GM18502 (cell line): ENCODE data around the gene UBE4B.
A peak's percentile ranks its signal among the peaks of the same experiment; 100 is the strongest.

Source experiments
- ATAC-seq: cut with Tn5 transposase; IDR thresholded peaks from one replicate; pipeline ENCODE4 v1.9.1; 2021; ENCODE audit warnings: mild to moderate bottlenecking; ENCODE audit not compliant: unreplicated experiment, poor library complexity

Gene UBE4B

DNA sequence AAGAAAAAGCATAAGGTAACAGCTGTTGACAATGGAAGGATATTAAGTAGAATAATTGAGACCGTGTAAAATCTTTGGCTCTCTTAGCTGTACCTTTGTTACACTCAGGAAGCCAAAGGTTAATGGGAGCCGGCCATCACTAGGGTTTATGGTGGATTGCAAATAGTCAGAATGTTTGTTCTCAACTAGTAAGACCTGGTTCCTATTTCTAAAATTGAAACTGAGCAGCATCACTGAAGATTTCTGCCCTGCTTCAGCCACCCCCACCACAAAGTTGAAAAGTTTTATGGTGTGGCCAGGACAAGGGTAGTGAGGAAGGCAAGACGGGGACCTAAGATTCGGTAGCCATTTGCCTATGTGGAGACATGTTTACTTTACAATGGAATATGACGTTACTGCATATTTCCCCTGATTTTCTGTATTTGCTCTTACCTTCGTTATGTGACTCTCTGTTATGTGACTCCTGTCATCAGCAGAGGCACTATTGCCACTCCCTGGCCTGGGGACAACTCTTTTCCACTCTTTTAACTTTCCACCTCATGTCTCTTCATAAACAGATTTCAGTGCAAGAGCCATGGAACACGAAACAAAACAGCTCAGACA lies 136.3 kb downstream of the UBE4B start:
- no peak for ATAC-seq

GRCh38 chr1:10170239-10170574 lies 137.4 kb downstream of the UBE4B start:
- ATAC-seq, result no peak

GRCh38 chr1:10171105-10171767 lies 138.5 kb downstream of the UBE4B start:
- ATAC-seq, result no peak

- no peak for ATAC-seq
These were observed 139.4 kb downstream of the UBE4B start for GRCh38 chr1:10171995-10172669.

DNA sequence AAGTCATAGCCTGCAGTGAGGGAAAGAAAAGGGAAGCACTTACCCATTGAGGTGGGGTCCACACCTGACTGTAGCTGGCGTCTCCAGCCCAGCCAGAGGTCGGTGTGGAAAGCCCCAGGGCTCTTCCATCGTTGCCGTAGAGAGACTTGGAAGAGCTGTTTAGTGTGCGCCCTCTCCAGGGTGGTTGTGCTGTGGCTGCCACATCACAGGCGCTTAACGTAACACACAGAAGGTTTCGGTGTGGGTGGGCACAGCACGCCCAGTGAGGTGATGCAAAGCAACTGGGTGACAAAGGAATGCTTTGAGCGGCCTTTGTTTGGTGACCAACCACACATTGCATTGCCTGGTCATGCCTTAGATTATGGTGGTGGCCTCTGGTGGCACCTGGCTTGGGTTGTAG lies 140.8 kb downstream of the UBE4B start:
- no peak for ATAC-seq

DNA sequence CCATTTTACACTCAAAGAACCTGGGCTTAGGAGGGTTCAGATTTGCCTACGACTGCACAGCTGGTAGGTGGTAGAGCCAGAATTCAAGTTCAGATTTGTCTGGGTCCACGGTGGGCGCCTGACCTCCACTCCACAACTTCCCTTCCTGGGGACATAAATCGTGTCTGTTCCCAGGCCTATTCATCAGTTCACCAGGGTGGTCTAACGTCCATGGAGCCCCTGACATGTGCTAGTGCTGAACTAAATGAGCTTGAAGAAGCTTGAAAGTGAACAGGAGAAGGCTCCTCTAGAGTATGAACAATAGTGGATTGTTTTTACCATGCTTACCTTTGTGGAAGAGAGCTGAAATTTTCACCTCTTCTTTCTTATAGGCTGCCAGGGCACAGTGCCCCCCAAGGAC lies 145.1 kb downstream of the UBE4B start:
- no peak for ATAC-seq

DNA sequence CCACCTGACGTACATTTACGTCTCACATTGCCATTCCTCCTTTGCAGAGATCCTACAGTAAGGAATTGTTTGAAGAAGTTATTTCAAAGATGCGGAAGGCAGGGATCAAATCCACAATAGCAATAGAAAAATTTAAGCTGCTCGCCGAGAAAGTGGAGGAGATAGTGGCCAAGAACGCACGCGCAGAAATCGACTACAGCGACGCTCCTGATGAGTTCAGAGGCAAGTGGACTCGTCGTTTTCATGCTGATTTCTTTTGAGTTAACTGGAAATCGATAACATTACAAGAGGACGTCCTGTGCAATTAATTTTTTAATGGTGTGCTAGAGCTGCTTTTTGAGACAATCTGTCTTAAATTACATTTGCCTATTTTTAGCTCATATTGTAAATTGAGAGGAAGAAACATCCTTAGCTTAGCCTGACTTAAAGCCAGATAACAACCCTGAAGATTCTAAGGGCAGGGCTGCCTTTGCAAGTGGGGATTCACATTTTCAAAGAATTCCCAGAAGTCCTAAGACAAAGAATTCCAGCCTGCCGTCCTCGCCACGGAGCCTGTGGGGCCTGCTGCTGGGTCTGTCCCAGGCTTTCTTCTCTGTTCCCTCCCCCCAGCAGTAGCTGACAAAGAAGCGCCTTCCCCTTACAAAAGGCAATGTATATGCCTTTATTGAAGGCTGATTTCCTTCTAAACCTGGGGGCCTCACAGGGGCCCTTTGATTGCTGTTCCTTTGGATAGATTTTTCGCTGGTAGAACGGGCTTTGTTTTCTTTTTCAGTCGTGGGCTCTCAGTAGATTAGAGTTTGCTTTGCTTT lies 146.0 kb downstream of the UBE4B start:
- ATAC-seq, result no peak

- ATAC-seq, result no peak
These were observed 146.8 kb downstream of the UBE4B start for GRCh38 chr1:10179406-10180091.

GRCh38 chr1:10181154-10181553 lies 148.4 kb downstream of the UBE4B start:
- no peak for ATAC-seq

DNA sequence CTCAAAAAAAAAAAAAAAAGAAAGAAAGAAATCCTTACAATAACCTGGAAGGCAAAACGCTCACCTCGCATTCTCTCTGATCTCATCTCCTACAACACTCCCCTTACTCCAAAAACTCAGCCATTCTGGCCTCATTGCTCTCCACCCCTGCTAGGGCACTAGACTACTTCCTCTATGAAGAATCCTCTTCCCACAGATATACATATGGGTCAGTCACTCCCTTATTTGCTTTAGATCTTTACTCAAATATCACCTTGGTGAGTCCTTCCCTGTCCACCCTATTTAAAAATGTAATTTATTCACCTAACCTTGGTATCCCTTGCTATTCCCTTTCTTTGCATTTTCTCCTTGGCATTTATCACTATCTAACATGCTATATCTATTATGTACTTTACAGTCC lies 153.0 kb downstream of the UBE4B start:
- ATAC-seq, result no peak

GRCh38 chr1:10186331-10187025 lies 153.7 kb downstream of the UBE4B start:
- no peak for ATAC-seq

- ATAC-seq, result no peak
These were observed 154.2 kb downstream of the UBE4B start for GRCh38 chr1:10187026-10187334.

DNA sequence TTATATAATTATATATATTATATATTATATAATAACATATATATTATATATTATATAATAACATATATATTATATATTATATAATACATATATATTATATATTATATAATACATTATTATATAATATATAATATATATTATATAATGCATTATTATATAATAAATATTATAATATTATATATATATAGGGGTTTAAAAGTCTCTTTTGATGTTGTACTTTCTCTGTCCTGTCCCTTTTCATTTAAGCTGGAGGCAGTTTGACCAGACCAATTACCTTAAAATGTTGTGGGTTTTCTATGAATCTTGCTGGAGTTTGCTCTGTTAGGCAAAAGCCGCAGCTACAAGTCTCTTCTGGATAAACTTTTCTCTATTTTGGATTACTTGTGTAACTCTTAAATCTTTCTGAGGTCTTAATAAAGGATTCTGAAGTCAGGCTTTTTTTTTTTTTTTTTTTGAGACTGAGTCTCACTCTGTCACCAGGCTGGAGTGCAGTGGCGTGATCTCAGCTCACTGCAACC lies 155.4 kb downstream of the UBE4B start:
- no peak for ATAC-seq

DNA sequence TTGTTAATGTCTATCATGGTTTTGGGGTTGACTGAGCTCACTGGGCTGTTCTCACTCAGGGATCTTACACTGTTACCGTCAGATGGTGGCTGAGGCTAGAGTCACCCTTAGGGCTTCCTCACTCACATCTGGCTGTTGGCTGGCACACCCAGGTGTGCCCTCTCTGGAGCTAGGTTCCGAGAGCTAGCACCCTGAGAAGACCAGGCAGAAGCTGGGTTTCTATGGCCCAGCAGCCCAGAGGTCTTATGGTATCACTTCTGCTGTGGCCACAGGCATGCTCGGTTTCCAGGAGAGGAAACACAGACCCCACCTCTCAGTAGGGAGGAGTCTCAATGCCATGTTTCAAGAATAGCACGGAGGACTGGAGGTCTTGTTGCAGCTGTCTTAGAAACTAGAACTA lies 156.9 kb downstream of the UBE4B start:
- ATAC-seq, result peak; percentile 53

DNA sequence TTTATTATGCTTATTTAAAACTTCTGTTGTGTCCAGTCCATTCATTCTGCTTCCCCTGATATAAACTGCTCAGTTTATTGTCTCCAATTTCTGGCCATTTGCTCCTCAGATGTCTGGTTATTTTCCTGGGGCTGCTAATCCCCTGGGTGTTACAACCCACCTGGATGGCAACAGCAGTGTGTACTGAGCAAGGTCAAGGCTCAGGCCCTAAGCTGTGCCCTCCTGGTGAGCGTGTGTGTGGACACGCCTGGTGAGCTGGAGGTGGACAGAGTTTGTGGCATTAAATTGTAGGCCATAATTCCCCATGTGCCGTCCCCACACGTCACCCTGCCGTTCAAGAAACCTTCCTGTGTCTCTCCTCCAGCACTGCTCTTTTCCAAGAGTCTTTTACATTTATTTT lies 159.5 kb downstream of the UBE4B start:
- no peak for ATAC-seq

- ATAC-seq, result no peak
These were observed 160.5 kb downstream of the UBE4B start for GRCh38 chr1:10193288-10193687.

- ATAC-seq, result no peak
These were observed 162.8 kb downstream of the UBE4B start for GRCh38 chr1:10195570-10195969.

GRCh38 chr1:10196976-10197375 lies 164.2 kb downstream of the UBE4B start:
- no peak for ATAC-seq

GRCh38 chr1:10200620-10201019 lies 167.9 kb downstream of the UBE4B start:
- ATAC-seq, result no peak
